ENCODE results near the gene FXYD2. TPM values are rescaled to one million over a fixed set of nuclear protein-coding genes. Genes with fewer than 3 reads are reported as not detected.

Gene FXYD2
- total and polyA plus RNA-seq, 2 donors (not counting 1 experiment from before 2014, with no cell fraction given) = 0.18 to 0.33 TPM

GRCh38 chr11:117863383-117863782 lies 38.8 kb upstream of the FXYD2 start:
- Histone ChIP-seq H3K4me3 (replicated peaks in 1 of 4; ENCODE audit: control extremely low read depth in 1 of 4, insufficient read depth in 1 of 4, low read depth in 3 of 4, low read length in 4 of 4) (no peak overlapping the region), H3K27me3 (ENCODE audit: control insufficient read depth, insufficient read depth, low read length) (no peaks in the 10 kb centered on the region), H3K9me3 (ENCODE audit: control insufficient read depth, insufficient read depth, low read depth, low read length) (no peaks in the 10 kb centered on the region), H3K4me2 (ENCODE audit: extremely low read depth, insufficient read depth, low read length) (no peak overlapping the region), H3K79me2 (ENCODE audit: control insufficient read depth, insufficient read depth, low read length) (no peaks in the 10 kb centered on the region), H2AFZ (ENCODE audit: low read length) (no peak overlapping the region), H3K4me1 (ENCODE audit: control insufficient read depth, extremely low read depth, insufficient read depth, low read length) (no peaks in the 10 kb centered on the region), H3K27ac (ENCODE audit: insufficient read depth, low read length) (no peak overlapping the region), H3K36me3 (ENCODE audit: control insufficient read depth, insufficient read depth, low read length) (no peaks in the 10 kb centered on the region), H3K9ac (ENCODE audit: insufficient read depth, low read length) (no peak overlapping the region), H4K20me1 (ENCODE audit: control insufficient read depth, extremely low read depth, insufficient read depth, low read length) (no peaks in the 10 kb centered on the region)
- DNase-seq (ENCODE audit: low read depth in 2 of 2) = no peak
- TF ChIP-seq CTCF (conservative IDR thresholded peaks at IDR 0.05 in 1 of 2, IDR thresholded peaks at IDR 0.05 in 1 of 2; ENCODE audit: low read depth in 1 of 2, low read length in 2 of 2) (no peak), EZH2 (IDR thresholded peaks at IDR 0.05; ENCODE audit: low read length, missing control alignments) (no peak)

- TF ChIP-seq CTCF (conservative IDR thresholded peaks at IDR 0.05 in 1 of 2, IDR thresholded peaks at IDR 0.05 in 1 of 2; ENCODE audit: low read depth in 1 of 2, low read length in 2 of 2) (no peak), EZH2 (IDR thresholded peaks at IDR 0.05; ENCODE audit: low read length, missing control alignments) (no peak)
- no peak overlapping the region for H2AFZ ChIP-seq (ENCODE audit: low read length)
Observed at GRCh38 chr11:117862753-117863152, 38.2 kb upstream of the FXYD2 start.

GRCh38 chr11:117862019-117862725 lies 37.6 kb upstream of the FXYD2 start:
- Histone ChIP-seq H3K79me2 (ENCODE audit: control insufficient read depth, insufficient read depth, low read length) (no peaks in the 10 kb centered on the region), H3K4me3 (replicated peaks in 1 of 4; ENCODE audit: control extremely low read depth in 1 of 4, insufficient read depth in 1 of 4, low read depth in 3 of 4, low read length in 4 of 4) (no peak overlapping the region), H2AFZ (ENCODE audit: low read length) (no peak overlapping the region), H3K4me1 (ENCODE audit: control insufficient read depth, extremely low read depth, insufficient read depth, low read length) (no peaks in the 10 kb centered on the region), H3K4me2 (ENCODE audit: extremely low read depth, insufficient read depth, low read length) (no peak overlapping the region), H3K27ac (ENCODE audit: insufficient read depth, low read length) (no peak overlapping the region), H3K27me3 (ENCODE audit: control insufficient read depth, insufficient read depth, low read length) (no peaks in the 10 kb centered on the region), H3K9ac (ENCODE audit: insufficient read depth, low read length) (no peak overlapping the region), H4K20me1 (ENCODE audit: control insufficient read depth, extremely low read depth, insufficient read depth, low read length) (no peaks in the 10 kb centered on the region), H3K9me3 (ENCODE audit: control insufficient read depth, insufficient read depth, low read depth, low read length) (no peaks in the 10 kb centered on the region), H3K36me3 (ENCODE audit: control insufficient read depth, insufficient read depth, low read length) (no peaks in the 10 kb centered on the region)
- DNase-seq (ENCODE audit: low read depth in 2 of 2) = no peak
- TF ChIP-seq CTCF (conservative IDR thresholded peaks at IDR 0.05 in 1 of 2, IDR thresholded peaks at IDR 0.05 in 1 of 2; ENCODE audit: low read depth in 1 of 2, low read length in 2 of 2) (no peak), EZH2 (IDR thresholded peaks at IDR 0.05; ENCODE audit: low read length, missing control alignments) (no peak)

More at GRCh38 chr11:117862753-117863152, 38.2 kb upstream of the FXYD2 start:
- Histone ChIP-seq H3K9me3 (ENCODE audit: control insufficient read depth, insufficient read depth, low read depth, low read length) (no peaks in the 10 kb centered on the region), H3K79me2 (ENCODE audit: control insufficient read depth, insufficient read depth, low read length) (no peaks in the 10 kb centered on the region), H3K36me3 (ENCODE audit: control insufficient read depth, insufficient read depth, low read length) (no peaks in the 10 kb centered on the region), H4K20me1 (ENCODE audit: control insufficient read depth, extremely low read depth, insufficient read depth, low read length) (no peaks in the 10 kb centered on the region), H3K27me3 (ENCODE audit: control insufficient read depth, insufficient read depth, low read length) (no peaks in the 10 kb centered on the region), H3K4me2 (ENCODE audit: extremely low read depth, insufficient read depth, low read length) (no peak overlapping the region), H3K27ac (ENCODE audit: insufficient read depth, low read length) (no peak overlapping the region), H3K4me3 (replicated peaks in 1 of 4; ENCODE audit: control extremely low read depth in 1 of 4, insufficient read depth in 1 of 4, low read depth in 3 of 4, low read length in 4 of 4) (no peak overlapping the region), H3K4me1 (ENCODE audit: control insufficient read depth, extremely low read depth, insufficient read depth, low read length) (no peaks in the 10 kb centered on the region), H3K9ac (ENCODE audit: insufficient read depth, low read length) (no peak overlapping the region)
- DNase-seq (ENCODE audit: low read depth in 2 of 2) = no peak
